B cell (primary cell): ENCODE results near the gene KLHL22. TPM values are rescaled to one million over a fixed set of nuclear protein-coding genes. Genes with fewer than 3 reads are reported as not detected.

Experiments used
- ATAC-seq: fragments of 200-7000 bp; cut with Tn5 transposase; one replicate; pipeline ENCODE4 v1.10.0; 2021; ENCODE audit warnings: low read depth, mild to moderate bottlenecking, moderate number of reproducible peaks, moderate library complexity
- CTCF ChIA-PET: fragments of 350-600 bp; sonication (Branson Sonifier 250); formaldehyde crosslinking; loops from one replicate; lab custom pipeline; 2021; ENCODE audit warnings: antibody characterized with exemption, inconsistent platforms; lab: Charles Lee
- POLR2A ChIA-PET: fragments of 350-600 bp; sonication (Branson Sonifier 250); formaldehyde crosslinking; loops from one replicate; lab custom pipeline; 2021; ENCODE audit warnings: antibody characterized with exemption; lab: Charles Lee
- DNase-seq: peaks from one replicate; pipeline ENCODE4 v3.0.0; 2013
- H2AFZ ChIP-seq: 2 replicates; pipeline ENCODE4 v1.6.1; 2012; ENCODE audit warnings: mild to moderate bottlenecking, low read depth, low read length; ENCODE audit not compliant: insufficient read depth, poor library complexity, severe bottlenecking
- H3K27ac ChIP-seq, 2 donors: 1 replicate in 1 of 2; 2 replicates in 1 of 2; pipeline ENCODE4 v1.5.1; 2012 to 2013; ENCODE audit warnings: low read length in 2 of 2, mild to moderate bottlenecking in 2 of 2, moderate library complexity in 1 of 2
- H3K27me3 ChIP-seq, 4 experiments: fragments of 200-600 bp in 1 of 4; sonication (generic) in 1 of 4; replicated peaks in 1 of 4; 1 replicate in 2 of 4; 2 replicates in 2 of 4; pipeline versions ENCODE4 v1.6.1 to v1.7.0; 2013 to 2016; ENCODE audit warnings: low read length in 3 of 4, mild to moderate bottlenecking in 2 of 4, mixed read lengths in 1 of 4, moderate library complexity in 1 of 4; ENCODE audit not compliant: insufficient read depth in 4 of 4, control insufficient read depth in 3 of 4; ENCODE audit errors: control extremely low read depth in 1 of 4
- H3K36me3 ChIP-seq, 2 experiments: replicated peaks in 1 of 2; 1 replicate in 1 of 2; 2 replicates in 1 of 2; pipeline versions ENCODE4 v1.6.1 to v1.7.1; 2013; ENCODE audit warnings: low read length in 1 of 2; ENCODE audit not compliant: insufficient read depth in 2 of 2, control insufficient read depth in 1 of 2; ENCODE audit errors: control extremely low read depth in 1 of 2, extremely low read depth in 1 of 2
- H3K4me1 ChIP-seq, 2 donors: fragments of 200-600 bp in 1 of 2; sonication (generic) in 1 of 2; 1 replicate in 1 of 2; 2 replicates in 1 of 2; pipeline versions ENCODE4 v1.5.1 to v1.6.1; 2013 to 2017; ENCODE audit warnings: low read length in 2 of 2; ENCODE audit not compliant: control insufficient read depth in 2 of 2, insufficient read depth in 2 of 2
- H3K4me2 ChIP-seq: replicated peaks from 2 replicates; pipeline ENCODE3; 2012; ENCODE audit warnings: mild to moderate bottlenecking, low read depth, low read length; ENCODE audit not compliant: poor library complexity, severe bottlenecking
- H3K4me3 ChIP-seq, 5 experiments: fragments of 200-600 bp in 1 of 5; sonication (generic) in 1 of 5; 1 replicate in 3 of 5; 2 replicates in 2 of 5; pipeline versions ENCODE4 v1.5.1 to v1.7.0; 2011 to 2016; ENCODE audit warnings: low read length in 4 of 5, mild to moderate bottlenecking in 4 of 5, low read depth in 2 of 5, control low read depth in 1 of 5, moderate library complexity in 1 of 5; ENCODE audit not compliant: insufficient read depth in 1 of 5; ENCODE audit errors: control extremely low read depth in 1 of 5, extremely low read depth in 1 of 5
- H3K79me2 ChIP-seq: fragments of 200-600 bp; sonication (generic); one replicate; pipeline ENCODE4 v1.6.0; 2016; ENCODE audit warnings: low read length; ENCODE audit not compliant: control insufficient read depth, insufficient read depth
- H3K9ac ChIP-seq: fragments of 200-600 bp; sonication (generic); 2 replicates; pipeline ENCODE4 v1.6.1; 2017; ENCODE audit warnings: mild to moderate bottlenecking, low read length, moderate library complexity
- H3K9me3 ChIP-seq, 3 donors: one replicate each; pipeline versions ENCODE4 v1.6.1 to v1.7.1; 2013; ENCODE audit warnings: low read length in 2 of 3; ENCODE audit not compliant: control insufficient read depth in 2 of 3, insufficient read depth in 1 of 3; ENCODE audit errors: control extremely low read depth in 1 of 3
- H4K20me1 ChIP-seq: 2 replicates; pipeline ENCODE4 v1.6.0; 2012; ENCODE audit warnings: mild to moderate bottlenecking, low read length; ENCODE audit not compliant: insufficient read depth, control insufficient read depth, poor library complexity, severe bottlenecking
- H3K27ac Mint-ChIP-seq: one replicate; pipeline ENCODE4 v1.8.0; 2021; ENCODE audit warnings: mixed read lengths
- H3K27me3 Mint-ChIP-seq: one replicate; pipeline ENCODE4 v1.8.0; 2021; ENCODE audit warnings: mixed read lengths
- H3K4me1 Mint-ChIP-seq: one replicate; pipeline ENCODE4 v1.8.0; 2021; ENCODE audit warnings: mixed read lengths
- H3K4me3 Mint-ChIP-seq: one replicate; pipeline ENCODE4 v1.8.0; 2021; ENCODE audit warnings: mixed read lengths
- H3K9me3 Mint-ChIP-seq: one replicate; pipeline ENCODE4 v1.8.0; 2022; ENCODE audit warnings: mixed read lengths; ENCODE audit not compliant: insufficient read depth
- CTCF ChIP-seq: fragments of 200-600 bp; IDR thresholded peaks from one replicate; pipeline ENCODE4 v1.8.0; 2022; ENCODE audit warnings: antibody characterized with exemption, mild to moderate bottlenecking
- EZH2 ChIP-seq: IDR thresholded peaks from 2 replicates; pipeline ENCODE4 v1.6.1; 2012; ENCODE audit warnings: borderline replicate concordance, low read depth, mild to moderate bottlenecking, moderate library complexity, low read length; ENCODE audit not compliant: insufficient read depth, poor library complexity, severe bottlenecking
- WGBS: methylation state at CpG from one replicate; pipeline ENCODE4 v1.1.5; 2013; ENCODE audit warnings: missing lambda C conversion rate; ENCODE audit not compliant: insufficient coverage; 5-methylcytosine and 5-hydroxymethylcytosine counted together
- intact Hi-C: fragments of 100-400 bp; cut with micrococcal nuclease; formaldehyde crosslinking; loops from one replicate; pipeline ENCODE4 v1.10.0; 2022
- polyA plus RNA-seq: library from polyadenylated mRNA; depleted of rRNA; stranded (reverse); fragments of >200 nt; gene quantifications from 2 replicates; pipeline ENCODE4 v1.2.3, GENCODE V29; 2012
- total RNA-seq, 2 donors: library from RNA; stranded (reverse); fragments of 120-200 nt in 1 of 2; gene quantifications; 1 replicate in 1 of 2; 2 replicates in 1 of 2; pipeline versions ENCODE4 v1.2.3 to v1.2.4, GENCODE V29; 2013 to 2022

Gene KLHL22
- total and polyA plus RNA-seq, 2 donors (not counting 1 experiment from before 2014, with no cell fraction given): 37.0 to 45.6 TPM

- H3K4me1 Mint-ChIP-seq: peaks cover 29% of the 10 kb centered on the region
- H3K4me3 Mint-ChIP-seq: peak within 1 kb of the TSS; percentile 97
- 2% methylated on average over 71 of the region's 71 CpGs for WGBS
- Histone ChIP-seq H3K27me3 (no peaks in the 10 kb centered on the region), H3K79me2 (peaks cover 18% of the 10 kb centered on the region), H4K20me1 (no peaks in the 10 kb centered on the region), H3K4me3 (peak within 1 kb of the TSS; percentile 53 to 86 (median 74)), H3K4me2 (peak within 1 kb of the TSS; percentile 89), H2AFZ (peak within 1 kb of the TSS; percentile 100), H3K4me1 (peaks cover 10 to 19% of the 10 kb centered on the region in 2 donors), H3K36me3 (no peaks in the 10 kb centered on the region), H3K9ac (peak within 1 kb of the TSS; percentile 87), H3K27ac (peak within 1 kb of the TSS; percentile 47 to 77), H3K9me3 (peaks cover 0 to 6% (median 0%) of the 10 kb centered on the region in 3 donors)
- H3K9me3 Mint-ChIP-seq: no peaks in the 10 kb centered on the region
- ATAC-seq: peak; percentile 95
- TF ChIP-seq EZH2 (no peak), CTCF (no peak)
- peak; percentile 88 for DNase-seq
- POLR2A ChIA-PET: interaction anchor here (1.0 to 1.4 kb wide), 2 partner anchors 70 to 309 kb away, joined by 3 to 5 read pairs; no protein-coding TSS in a partner anchor
- H3K27me3 Mint-ChIP-seq: no peaks in the 10 kb centered on the region
- peak within 1 kb of the TSS; percentile 95 for H3K27ac Mint-ChIP-seq
- CTCF ChIA-PET: interaction anchor here (0.5 to 1.2 kb wide), 4 partner anchors 24 to 324 kb away, joined by 3 to 6 read pairs (median 3); no protein-coding TSS in a partner anchor
- intact Hi-C loops: loop anchor here (2.0 to 5.0 kb wide), 2 partner anchors 69 to 463 kb away; partner anchors contain the start of genes PI4KA and SNAP29
Measured at GRCh38 chr22:20393705-20394476, 101.7 kb downstream of the KLHL22 start, which contains the start of gene ZNF74. Gene ZNF74 (plus strand): TSS chr22:20394151. CDS start chr22:20394629, 478 bp downstream.
